Uterus (tissue), 2 donors: ENCODE results near the gene RASSF7.

Source experiments
- CTCF ChIP-seq, 4 experiments: fragments of 200-600 bp in 2 of 4; fragments of 450-650 bp in 2 of 4; sonication (generic) in 2 of 4; IDR thresholded peaks; one replicate each; pipeline ENCODE4 v1.5.1; 2016 to 2019; ENCODE audit warnings: antibody characterized with exemption in 4 of 4, mild to moderate bottlenecking in 2 of 4, moderate library complexity in 1 of 4
- POLR2A ChIP-seq, 2 donors: fragments of 450-650 bp; IDR thresholded peaks; one replicate each; pipeline ENCODE4 v1.6.1; 2016; ENCODE audit warnings: antibody characterized with exemption in 2 of 2, mild to moderate bottlenecking in 1 of 2, moderate library complexity in 1 of 2

GRCh38 chr11:612961-613300 lies 52.2 kb downstream of the RASSF7 start:
- TF ChIP-seq POLR2A (IDR thresholded peaks at IDR 0.05) (no peak), CTCF (IDR thresholded peaks at IDR 0.05) (no peak)
